Measurements from ENCODE around the gene PPM1B. TPM values are rescaled to one million over a fixed set of nuclear protein-coding genes. Genes with fewer than 3 reads are reported as not detected.
A peak's percentile ranks its signal among the peaks of the same experiment; 100 is the strongest.

The PPM1B gene
- total and polyA plus RNA-seq, 2 experiments from 2014 or later = 112 to 134 TPM

DNA sequence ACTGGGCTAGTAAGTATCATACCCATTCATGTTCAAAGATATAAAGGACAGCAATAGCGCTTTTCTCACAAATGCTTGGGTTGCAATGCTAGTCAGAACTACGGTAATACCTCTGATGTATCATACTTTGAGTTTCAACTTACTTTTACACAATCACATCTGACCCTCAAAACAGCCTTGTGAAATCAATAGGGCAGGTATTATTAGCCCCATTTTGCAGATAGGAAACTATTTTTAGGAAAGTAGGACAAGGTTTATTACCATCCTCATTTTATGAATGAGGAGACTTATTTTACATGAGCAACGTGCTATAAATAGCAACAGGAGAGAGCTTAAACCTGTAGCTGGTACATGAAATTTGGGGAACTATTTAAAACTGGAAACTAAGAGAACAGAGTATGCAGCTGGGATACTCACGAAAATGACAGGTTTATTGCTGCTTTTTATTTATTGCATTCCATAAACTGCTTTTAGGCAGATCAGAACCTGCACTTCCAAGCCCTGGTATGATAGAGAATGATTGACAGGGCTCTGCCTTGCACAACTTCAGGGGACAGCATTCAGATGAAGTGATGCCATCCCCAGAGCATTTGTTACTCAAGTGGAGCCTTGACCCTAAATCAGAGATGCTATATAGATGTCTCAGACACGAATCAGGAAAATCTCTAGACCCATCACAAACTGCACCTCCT lies 42.4 kb upstream of the PPM1B start:
- peaks cover 39% of the 10 kb centered on the region for H3K4me1 Mint-ChIP-seq

DNA sequence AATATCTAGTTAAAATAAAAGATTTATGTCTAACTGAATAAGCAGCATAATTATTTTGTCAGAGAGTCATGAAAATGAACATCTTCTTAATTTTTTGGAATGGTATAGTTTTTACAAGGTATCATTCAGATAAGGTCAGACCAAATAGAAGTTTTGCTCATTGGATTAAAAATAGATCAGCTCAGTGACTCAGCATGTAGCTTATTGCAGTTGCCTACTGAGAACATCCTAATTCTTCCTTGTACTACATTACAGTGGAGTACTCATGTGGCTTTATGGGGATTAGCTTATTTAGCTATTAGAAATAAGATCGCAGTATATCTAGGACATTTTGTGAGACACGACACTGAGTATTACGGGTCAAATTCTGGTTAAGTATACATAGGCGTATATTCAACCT lies 38.2 kb upstream of the PPM1B start:
- Mint-ChIP-seq H3K36me3 (ENCODE audit: low read depth) (peaks cover 38% of the 10 kb centered on the region), H3K27me3 (ENCODE audit: insufficient read depth, low read depth, poor library complexity) (peaks cover 6% of the 10 kb centered on the region), H3K9me3 (peaks cover 44% of the 10 kb centered on the region), H3K27ac (no peak overlapping the region), H3K4me1 (peaks cover 47% of the 10 kb centered on the region), H3K4me3 (no peak overlapping the region)
- Histone ChIP-seq H3K4me3 (no peak overlapping the region), H3F3A (replicated peaks; ENCODE audit: low read depth) (no peaks in the 10 kb centered on the region), H4K20me1 (replicated peaks; ENCODE audit: insufficient read depth) (no peaks in the 10 kb centered on the region), H3K9me2 (ENCODE audit: insufficient read depth) (no peaks in the 10 kb centered on the region), H3K36me3 (ENCODE audit: insufficient read depth) (no peaks in the 10 kb centered on the region), H3K79me2 (replicated peaks; ENCODE audit: insufficient read depth) (no peaks in the 10 kb centered on the region), H3K27me3 (ENCODE audit: insufficient read depth) (no peaks in the 10 kb centered on the region), H3K4me1 (ENCODE audit: insufficient read depth) (peaks cover 26% of the 10 kb centered on the region; the same call in 1 of the 2 replicates), H2AFZ (no peak overlapping the region), H3K27ac (ENCODE audit: low read depth) (peak overlapping the region; percentile 88), H3K4me2 (peak overlapping the region; percentile 7; the same call in 1 of the 2 replicates)
- DNase-seq (ENCODE audit: low spot score) (no peak), ATAC-seq (no peak)
- no peak for TF ChIP-seq ZNF114 (CRISPR knock-in tag; IDR thresholded peaks at IDR 0.05)
- TF ChIP-seq, protein P1, sequence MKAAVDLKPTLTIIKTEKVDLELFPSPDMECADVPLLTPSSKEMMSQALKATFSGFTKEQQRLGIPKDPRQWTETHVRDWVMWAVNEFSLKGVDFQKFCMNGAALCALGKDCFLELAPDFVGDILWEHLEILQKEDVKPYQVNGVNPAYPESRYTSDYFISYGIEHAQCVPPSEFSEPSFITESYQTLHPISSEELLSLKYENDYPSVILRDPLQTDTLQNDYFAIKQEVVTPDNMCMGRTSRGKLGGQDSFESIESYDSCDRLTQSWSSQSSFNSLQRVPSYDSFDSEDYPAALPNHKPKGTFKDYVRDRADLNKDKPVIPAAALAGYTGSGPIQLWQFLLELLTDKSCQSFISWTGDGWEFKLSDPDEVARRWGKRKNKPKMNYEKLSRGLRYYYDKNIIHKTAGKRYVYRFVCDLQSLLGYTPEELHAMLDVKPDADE (IDR thresholded peaks at IDR 0.05) = no peak
- no peak for TF ChIP-seq POLR2AphosphoS5 (IDR thresholded peaks at IDR 0.05; ENCODE audit: low read depth)

More for the DNA sequence above, 42.4 kb upstream of the PPM1B start:
- H3K4me1 ChIP-seq (ENCODE audit: insufficient read depth) = peaks cover 38% of the 10 kb centered on the region
- no peaks in the 10 kb centered on the region for H3F3A ChIP-seq (replicated peaks; ENCODE audit: low read depth)
- no peak overlapping the region for H3K27ac Mint-ChIP-seq
- H3K27me3 Mint-ChIP-seq (ENCODE audit: insufficient read depth, low read depth, poor library complexity) = peaks cover 6% of the 10 kb centered on the region
- H3K9me3 Mint-ChIP-seq = peaks cover 7% of the 10 kb centered on the region
- H2AFZ ChIP-seq = no peak overlapping the region
- no peaks in the 10 kb centered on the region for H4K20me1 ChIP-seq (replicated peaks; ENCODE audit: insufficient read depth)
- no peak for DNase-seq (ENCODE audit: low spot score)
- TF ChIP-seq ZNF331 (CRISPR knock-in tag; IDR thresholded peaks at IDR 0.05; ENCODE audit: low read depth) (no peak), STAT1 (IDR thresholded peaks at IDR 0.05; ENCODE audit: unreplicated experiment) (no peak), POLR2AphosphoS5 (IDR thresholded peaks at IDR 0.05; ENCODE audit: low read depth) (no peak), CREB1 (CRISPR knock-in tag; IDR thresholded peaks at IDR 0.05; ENCODE audit: low read depth) (no peak), EZH2 (IDR thresholded peaks at IDR 0.05; ENCODE audit: low read depth, unreplicated experiment) (no peak)
- TF ChIP-seq, protein P2, sequence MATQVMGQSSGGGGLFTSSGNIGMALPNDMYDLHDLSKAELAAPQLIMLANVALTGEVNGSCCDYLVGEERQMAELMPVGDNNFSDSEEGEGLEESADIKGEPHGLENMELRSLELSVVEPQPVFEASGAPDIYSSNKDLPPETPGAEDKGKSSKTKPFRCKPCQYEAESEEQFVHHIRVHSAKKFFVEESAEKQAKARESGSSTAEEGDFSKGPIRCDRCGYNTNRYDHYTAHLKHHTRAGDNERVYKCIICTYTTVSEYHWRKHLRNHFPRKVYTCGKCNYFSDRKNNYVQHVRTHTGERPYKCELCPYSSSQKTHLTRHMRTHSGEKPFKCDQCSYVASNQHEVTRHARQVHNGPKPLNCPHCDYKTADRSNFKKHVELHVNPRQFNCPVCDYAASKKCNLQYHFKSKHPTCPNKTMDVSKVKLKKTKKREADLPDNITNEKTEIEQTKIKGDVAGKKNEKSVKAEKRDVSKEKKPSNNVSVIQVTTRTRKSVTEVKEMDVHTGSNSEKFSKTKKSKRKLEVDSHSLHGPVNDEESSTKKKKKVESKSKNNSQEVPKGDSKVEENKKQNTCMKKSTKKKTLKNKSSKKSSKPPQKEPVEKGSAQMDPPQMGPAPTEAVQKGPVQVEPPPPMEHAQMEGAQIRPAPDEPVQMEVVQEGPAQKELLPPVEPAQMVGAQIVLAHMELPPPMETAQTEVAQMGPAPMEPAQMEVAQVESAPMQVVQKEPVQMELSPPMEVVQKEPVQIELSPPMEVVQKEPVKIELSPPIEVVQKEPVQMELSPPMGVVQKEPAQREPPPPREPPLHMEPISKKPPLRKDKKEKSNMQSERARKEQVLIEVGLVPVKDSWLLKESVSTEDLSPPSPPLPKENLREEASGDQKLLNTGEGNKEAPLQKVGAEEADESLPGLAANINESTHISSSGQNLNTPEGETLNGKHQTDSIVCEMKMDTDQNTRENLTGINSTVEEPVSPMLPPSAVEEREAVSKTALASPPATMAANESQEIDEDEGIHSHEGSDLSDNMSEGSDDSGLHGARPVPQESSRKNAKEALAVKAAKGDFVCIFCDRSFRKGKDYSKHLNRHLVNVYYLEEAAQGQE (IDR thresholded peaks at IDR 0.05; ENCODE audit: unreplicated experiment) = no peak
- TF ChIP-seq, protein P1 (IDR thresholded peaks at IDR 0.05) = no peak
- peak overlapping the region; percentile 16; the same call in 1 of the 2 replicates for H3K4me2 ChIP-seq
- no peak overlapping the region for H3K4me3 ChIP-seq
- no peak for ATAC-seq
- H3K27me3 ChIP-seq (ENCODE audit: insufficient read depth) = no peaks in the 10 kb centered on the region
- H3K27ac ChIP-seq (ENCODE audit: low read depth) = peak overlapping the region; percentile 28
- H3K79me2 ChIP-seq (replicated peaks; ENCODE audit: insufficient read depth) = no peaks in the 10 kb centered on the region
- peaks cover 4% of the 10 kb centered on the region for H3K36me3 Mint-ChIP-seq (ENCODE audit: low read depth)
- no peaks in the 10 kb centered on the region for H3K36me3 ChIP-seq (ENCODE audit: insufficient read depth)
- H3K9me2 ChIP-seq (ENCODE audit: insufficient read depth) = no peaks in the 10 kb centered on the region
- no peak overlapping the region for H3K4me3 Mint-ChIP-seq

Data from GM23338 (cell line).